ENCODE measurements around the gene GFM2.
"Not testable (repeated sequence)": the region's sequence is repeated elsewhere in the genome, so short reads cannot be mapped to it uniquely, and the experiment has no call there.

Gene GFM2

GRCh38 chr5:74679966-74680365, 87.0 kb downstream of the GFM2 start:
- no peak overlapping the region for H3K27ac ChIP-seq
- TF ChIP-seq CTCF (IDR thresholded peaks at IDR 0.05) (no peak), ZFX (IDR thresholded peaks at IDR 0.05; ENCODE audit: borderline replicate concordance) (no peak)

GRCh38 chr5:74679300-74679699, 87.6 kb downstream of the GFM2 start:
- not testable (repeated sequence) for H3K27ac ChIP-seq

- not testable (repeated sequence) for H3K27ac ChIP-seq
Observed at GRCh38 chr5:74678123-74678522, 88.8 kb downstream of the GFM2 start.

- not testable (repeated sequence) for H3K27ac ChIP-seq
Observed at GRCh38 chr5:74676466-74676865, 90.5 kb downstream of the GFM2 start.

GRCh38 chr5:74673011-74673790, 93.7 kb downstream of the GFM2 start:
- H3K27ac ChIP-seq, result no peak overlapping the region
- TF ChIP-seq CTCF (IDR thresholded peaks at IDR 0.05) (peak; percentile 50), ZFX (IDR thresholded peaks at IDR 0.05; ENCODE audit: borderline replicate concordance) (no peak)

GRCh38 chr5:74672215-74672877, 94.6 kb downstream of the GFM2 start:
- no peak overlapping the region for H3K27ac ChIP-seq
- no peak for TF ChIP-seq CTCF (IDR thresholded peaks at IDR 0.05)
- no peak for TF ChIP-seq ZFX (IDR thresholded peaks at IDR 0.05; ENCODE audit: borderline replicate concordance)

Data from 22Rv1 (cell line).